Suprapubic skin (tissue), 4 donors: ENCODE measurements around the gene RNF166.

Experiments used
- EP300 ChIP-seq: sonication (generic); formaldehyde crosslinking; IDR thresholded peaks from one replicate; pipeline ENCODE4 v1.6.1; 2017; ENCODE audit warnings: antibody characterized with exemption
- POLR2A ChIP-seq, 2 donors: fragments of 450-650 bp; IDR thresholded peaks; one replicate each; pipeline ENCODE4 v1.6.1; 2017; ENCODE audit warnings: antibody characterized with exemption in 2 of 2, mild to moderate bottlenecking in 2 of 2, moderate library complexity in 2 of 2
- POLR2AphosphoS5 ChIP-seq, 3 donors: sonication (generic); formaldehyde crosslinking; IDR thresholded peaks; one replicate each; pipeline ENCODE4 v1.6.1; 2017; ENCODE audit warnings: antibody characterized with exemption in 3 of 3
- TF ChIP-seq, protein P1 (sequence below), 2 donors: fragments of 200-600 bp in 1 of 2; fragments of 450-650 bp in 1 of 2; sonication (generic) in 1 of 2; IDR thresholded peaks; one replicate each; pipeline ENCODE4 v1.5.1; 2016 to 2019; ENCODE audit warnings: antibody characterized with exemption in 2 of 2, mild to moderate bottlenecking in 1 of 2, moderate library complexity in 1 of 2

DNA sequence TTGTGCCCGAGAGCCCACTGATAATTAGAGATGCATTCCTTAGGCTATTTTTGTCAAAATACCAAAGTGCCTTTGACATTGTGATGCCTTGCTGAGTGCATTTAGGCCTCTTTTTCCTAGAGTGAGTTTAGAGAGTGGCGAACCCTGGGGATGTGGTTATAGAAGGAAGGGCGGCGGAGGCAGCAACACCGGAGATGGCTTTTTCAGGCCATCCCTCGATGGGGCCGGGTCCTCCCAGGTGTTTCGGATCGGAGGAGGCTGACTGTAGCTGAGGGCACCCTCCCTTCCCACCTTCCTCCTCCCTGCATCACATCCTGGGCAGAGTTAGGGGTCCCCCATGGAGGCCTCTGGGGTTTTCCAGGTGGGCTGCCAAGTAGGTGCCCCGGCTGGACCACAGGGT, 13.3 kb downstream of the RNF166 start:
- TF ChIP-seq, protein P1, sequence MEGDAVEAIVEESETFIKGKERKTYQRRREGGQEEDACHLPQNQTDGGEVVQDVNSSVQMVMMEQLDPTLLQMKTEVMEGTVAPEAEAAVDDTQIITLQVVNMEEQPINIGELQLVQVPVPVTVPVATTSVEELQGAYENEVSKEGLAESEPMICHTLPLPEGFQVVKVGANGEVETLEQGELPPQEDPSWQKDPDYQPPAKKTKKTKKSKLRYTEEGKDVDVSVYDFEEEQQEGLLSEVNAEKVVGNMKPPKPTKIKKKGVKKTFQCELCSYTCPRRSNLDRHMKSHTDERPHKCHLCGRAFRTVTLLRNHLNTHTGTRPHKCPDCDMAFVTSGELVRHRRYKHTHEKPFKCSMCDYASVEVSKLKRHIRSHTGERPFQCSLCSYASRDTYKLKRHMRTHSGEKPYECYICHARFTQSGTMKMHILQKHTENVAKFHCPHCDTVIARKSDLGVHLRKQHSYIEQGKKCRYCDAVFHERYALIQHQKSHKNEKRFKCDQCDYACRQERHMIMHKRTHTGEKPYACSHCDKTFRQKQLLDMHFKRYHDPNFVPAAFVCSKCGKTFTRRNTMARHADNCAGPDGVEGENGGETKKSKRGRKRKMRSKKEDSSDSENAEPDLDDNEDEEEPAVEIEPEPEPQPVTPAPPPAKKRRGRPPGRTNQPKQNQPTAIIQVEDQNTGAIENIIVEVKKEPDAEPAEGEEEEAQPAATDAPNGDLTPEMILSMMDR (IDR thresholded peaks at IDR 0.05), result no peak
- no peak for TF ChIP-seq POLR2A (IDR thresholded peaks at IDR 0.05)
- TF ChIP-seq POLR2AphosphoS5 (IDR thresholded peaks at IDR 0.05), result no peak
- no peak for TF ChIP-seq EP300
